GM12801 (cell line): ENCODE results near the gene TMEM263.

Experiments used
- CTCF ChIP-seq: IDR thresholded peaks from one replicate; pipeline ENCODE4 v1.5.1; 2011; ENCODE audit warnings: control low read depth; ENCODE audit not compliant: insufficient read length; ENCODE audit errors: extremely low read depth

TMEM263 gene

GRCh38 chr12:106914796-106915634, 40.7 kb upstream of the TMEM263 start:
- TF ChIP-seq CTCF: no peak

DNA sequence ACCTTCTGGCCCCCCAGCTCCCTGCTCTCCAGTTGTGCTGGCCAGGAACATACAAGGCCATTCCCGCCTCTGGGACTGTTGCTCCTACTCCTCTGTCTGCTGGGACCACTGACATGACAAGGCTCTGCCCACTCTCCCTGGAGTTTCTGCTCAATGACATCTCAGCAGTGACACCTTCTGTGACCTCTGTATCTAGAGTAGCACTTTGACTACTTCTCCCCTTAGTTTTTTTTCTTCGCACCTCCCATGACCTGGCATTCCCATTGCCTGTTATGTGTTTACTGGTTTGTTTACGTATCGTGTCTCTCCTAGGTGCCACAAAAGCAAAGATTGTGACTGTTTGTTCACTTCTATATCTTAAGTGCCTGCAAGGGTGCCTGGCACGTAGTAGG, 40.1 kb upstream of the TMEM263 start:
- no peak for TF ChIP-seq CTCF

GRCh38 chr12:106917503-106917902, 38.2 kb upstream of the TMEM263 start:
- TF ChIP-seq CTCF: no peak

- no peak for TF ChIP-seq CTCF
Measured at GRCh38 chr12:106918746-106919145, 37.0 kb upstream of the TMEM263 start.

- no peak for TF ChIP-seq CTCF
Measured at GRCh38 chr12:106919910-106920544, 35.7 kb upstream of the TMEM263 start.

DNA sequence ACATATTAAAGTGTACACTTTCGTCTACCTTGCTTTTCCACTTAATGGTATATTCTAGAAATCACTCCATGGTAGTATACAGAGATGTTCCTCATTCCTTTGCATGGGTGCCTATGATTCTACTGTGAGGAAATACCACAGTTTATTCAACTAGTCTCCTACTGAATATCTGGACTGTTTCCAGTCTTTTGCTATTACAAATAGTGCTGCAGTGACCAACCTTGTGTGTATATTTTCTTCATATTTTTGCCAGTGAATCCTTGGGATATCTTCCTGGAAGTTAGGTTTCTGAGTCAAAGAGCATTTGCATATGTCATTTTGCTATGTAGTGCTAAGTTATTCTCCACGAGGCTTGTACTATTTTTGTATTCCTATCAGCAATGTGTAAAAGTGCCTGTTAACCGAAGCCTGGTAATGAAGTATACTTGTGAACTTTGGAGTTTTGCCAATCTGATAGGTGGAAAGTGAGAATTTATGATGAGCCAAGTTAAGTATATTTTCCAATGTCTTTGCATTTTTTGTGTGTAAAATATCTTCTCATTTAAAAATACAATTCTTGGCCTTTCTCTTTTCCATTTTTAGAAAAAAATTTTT, 31.3 kb upstream of the TMEM263 start:
- TF ChIP-seq CTCF: no peak

DNA sequence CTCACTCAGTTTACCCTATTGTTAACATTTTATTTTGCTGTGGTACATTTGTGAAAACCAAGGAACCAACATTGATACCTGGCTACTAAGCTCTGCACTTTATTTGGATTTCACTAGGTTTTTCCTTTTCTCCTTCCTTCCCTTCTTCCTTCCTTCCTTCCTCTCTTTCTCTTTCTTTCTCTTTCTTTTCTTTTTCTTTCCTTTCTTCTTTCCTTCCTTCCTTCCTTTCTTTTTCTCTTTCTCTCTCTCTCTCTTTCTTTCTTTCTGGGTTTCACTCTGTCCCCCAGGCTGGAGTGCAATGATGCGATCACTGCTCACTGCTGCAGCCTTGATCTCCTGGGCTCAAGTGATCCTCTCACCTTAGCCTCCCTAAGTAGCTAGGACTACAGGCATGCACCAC, 29.1 kb upstream of the TMEM263 start:
- TF ChIP-seq CTCF: no peak
